Tibial artery (tissue), 4 donors: ENCODE results near the gene AKAP13.

Experiments used
- DNase-seq, 2 donors: peaks; one replicate each; pipeline ENCODE4 v3.0.0-alpha.2; 2019
- H3K27ac ChIP-seq, 2 donors: fragments of 200-600 bp; sonication (generic) in 1 of 2; 1 replicate in 1 of 2; 2 replicates in 1 of 2; pipeline ENCODE4 v1.5.1; 2018 to 2019; ENCODE audit warnings: mild to moderate bottlenecking in 1 of 2
- H3K27me3 ChIP-seq, 2 donors: fragments of 200-600 bp; sonication (generic) in 1 of 2; one replicate each; pipeline versions ENCODE4 v1.5.1 to v1.6.0; 2016 to 2019
- H3K36me3 ChIP-seq, 3 donors: fragments of 200-600 bp; sonication (generic) in 2 of 3; one replicate each; pipeline ENCODE4 v1.5.1; 2016 to 2019; ENCODE audit warnings: mild to moderate bottlenecking in 2 of 3
- H3K4me1 ChIP-seq, 4 donors: fragments of 200-600 bp; sonication (generic) in 2 of 4; 1 replicate in 3 of 4; 2 replicates in 1 of 4; pipeline ENCODE4 v1.5.1; 2016 to 2019
- H3K4me3 ChIP-seq, 2 donors: fragments of 200-600 bp; sonication (generic) in 1 of 2; 1 replicate in 1 of 2; 2 replicates in 1 of 2; pipeline ENCODE4 v1.5.1; 2018 to 2019; ENCODE audit warnings: mild to moderate bottlenecking in 2 of 2
- H3K9me3 ChIP-seq, 3 donors: fragments of 200-600 bp; sonication (generic) in 1 of 3; one replicate each; pipeline ENCODE4 v1.5.1; 2016 to 2019
- intact Hi-C: fragments of 100-400 bp; cut with DNase I; formaldehyde crosslinking; loops from one replicate; pipeline ENCODE4 v1.15.0; 2023; ENCODE audit warnings: low total_unique reads
- TF ChIP-seq, protein P1 (sequence below), 2 experiments: fragments of 200-600 bp in 1 of 2; fragments of 450-650 bp in 1 of 2; IDR thresholded peaks; one replicate each; pipeline ENCODE4 v1.5.1; 2017 to 2019; ENCODE audit warnings: antibody characterized with exemption in 2 of 2, mild to moderate bottlenecking in 1 of 2, moderate library complexity in 1 of 2

AKAP13 gene

DNA sequence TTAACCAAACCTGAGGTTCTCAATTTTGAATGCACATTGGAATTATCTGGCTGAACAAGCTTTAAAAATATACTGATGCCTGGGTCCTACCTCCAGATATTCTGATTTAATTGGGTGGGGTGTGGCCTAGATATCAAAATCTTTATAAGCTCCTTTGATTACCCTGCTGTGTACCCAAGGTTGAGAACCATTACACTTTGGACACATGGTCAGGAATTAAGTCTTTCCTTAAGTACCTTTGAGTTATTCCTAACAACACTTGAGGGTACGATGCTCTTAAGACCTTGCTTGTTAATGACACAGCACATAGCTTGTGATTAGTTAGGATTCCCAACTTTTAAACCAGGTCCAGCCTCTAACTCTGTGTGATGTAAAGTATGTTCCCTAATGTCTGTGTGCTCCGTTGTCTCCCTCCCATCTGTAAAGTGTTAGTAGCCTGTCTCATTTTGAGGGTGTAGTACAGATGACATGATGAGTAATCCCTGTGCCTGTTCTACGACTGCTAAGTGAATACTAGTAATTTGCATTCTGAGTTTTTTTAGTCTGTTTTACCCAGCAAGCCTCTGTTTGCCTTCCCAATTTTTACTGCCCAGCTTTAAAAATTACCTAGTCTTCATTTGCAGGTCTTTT lies 259.5 kb downstream of the AKAP13 start:
- intact Hi-C loops: loop anchor here (10.0 kb wide), 1 partner anchor 65 kb away; no protein-coding TSS in a partner anchor
- H3K4me1 ChIP-seq: peaks cover 0 to 48% (median 23%) of the 10 kb centered on the region in 4 donors
- no peak for DNase-seq
- no peaks in the 10 kb centered on the region for H3K9me3 ChIP-seq
- H3K4me3 ChIP-seq: no peak overlapping the region
- no peaks in the 10 kb centered on the region for H3K27me3 ChIP-seq
- peak overlapping the region; percentile 1 to 12 for H3K27ac ChIP-seq
- peaks cover 0 to 24% (median 11%) of the 10 kb centered on the region in 3 donors for H3K36me3 ChIP-seq
- TF ChIP-seq, protein P1, sequence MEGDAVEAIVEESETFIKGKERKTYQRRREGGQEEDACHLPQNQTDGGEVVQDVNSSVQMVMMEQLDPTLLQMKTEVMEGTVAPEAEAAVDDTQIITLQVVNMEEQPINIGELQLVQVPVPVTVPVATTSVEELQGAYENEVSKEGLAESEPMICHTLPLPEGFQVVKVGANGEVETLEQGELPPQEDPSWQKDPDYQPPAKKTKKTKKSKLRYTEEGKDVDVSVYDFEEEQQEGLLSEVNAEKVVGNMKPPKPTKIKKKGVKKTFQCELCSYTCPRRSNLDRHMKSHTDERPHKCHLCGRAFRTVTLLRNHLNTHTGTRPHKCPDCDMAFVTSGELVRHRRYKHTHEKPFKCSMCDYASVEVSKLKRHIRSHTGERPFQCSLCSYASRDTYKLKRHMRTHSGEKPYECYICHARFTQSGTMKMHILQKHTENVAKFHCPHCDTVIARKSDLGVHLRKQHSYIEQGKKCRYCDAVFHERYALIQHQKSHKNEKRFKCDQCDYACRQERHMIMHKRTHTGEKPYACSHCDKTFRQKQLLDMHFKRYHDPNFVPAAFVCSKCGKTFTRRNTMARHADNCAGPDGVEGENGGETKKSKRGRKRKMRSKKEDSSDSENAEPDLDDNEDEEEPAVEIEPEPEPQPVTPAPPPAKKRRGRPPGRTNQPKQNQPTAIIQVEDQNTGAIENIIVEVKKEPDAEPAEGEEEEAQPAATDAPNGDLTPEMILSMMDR (IDR thresholded peaks at IDR 0.05): no peak

GRCh38 chr15:85642065-85642692 lies 261.8 kb downstream of the AKAP13 start:
- intact Hi-C loops: loop anchor here (10.0 kb wide), 1 partner anchor 63 kb away; no protein-coding TSS in a partner anchor
- peaks cover 0 to 60% (median 25%) of the 10 kb centered on the region in 4 donors for H3K4me1 ChIP-seq

GRCh38 chr15:85642693-85643066 lies 262.3 kb downstream of the AKAP13 start:
- no peaks in the 10 kb centered on the region for H3K9me3 ChIP-seq
- TF ChIP-seq, protein P1 (IDR thresholded peaks at IDR 0.05): peak; percentile 8 to 33
- no peaks in the 10 kb centered on the region for H3K27me3 ChIP-seq
- peak overlapping the region; percentile 24 to 40 for H3K4me3 ChIP-seq
- DNase-seq: peak; percentile 75 to 85
- peak overlapping the region; percentile 86 to 89 for H3K27ac ChIP-seq
- peaks cover 0 to 45% (median 19%) of the 10 kb centered on the region in 3 donors for H3K36me3 ChIP-seq
- intact Hi-C loops: loop anchor here (10.0 kb wide), 1 partner anchor 62 kb away; no protein-coding TSS in a partner anchor
- H3K4me1 ChIP-seq: peaks cover 0 to 60% (median 25%) of the 10 kb centered on the region in 4 donors

More at GRCh38 chr15:85642065-85642692, 261.8 kb downstream of the AKAP13 start:
- Histone ChIP-seq H3K4me3 (peak overlapping the region; percentile 24 to 40), H3K9me3 (no peaks in the 10 kb centered on the region), H3K27me3 (no peaks in the 10 kb centered on the region), H3K27ac (peak overlapping the region; percentile 86 to 89), H3K36me3 (peaks cover 0 to 40% (median 18%) of the 10 kb centered on the region in 3 donors)
- DNase-seq: peak in 1 of 2 donors; percentile 47
- TF ChIP-seq, protein P1 (IDR thresholded peaks at IDR 0.05): no peak

- Histone ChIP-seq H3K4me3 (no peak overlapping the region), H3K36me3 (peaks cover 0 to 29% (median 14%) of the 10 kb centered on the region in 3 donors), H3K9me3 (no peaks in the 10 kb centered on the region), H3K27ac (peak overlapping the region in 1 of 2 donors; percentile 32), H3K27me3 (no peaks in the 10 kb centered on the region), H3K4me1 (peaks cover 0 to 69% (median 35%) of the 10 kb centered on the region in 4 donors)
- intact Hi-C loops: loop anchor here (10.0 kb wide), 1 partner anchor 58 kb away; no protein-coding TSS in a partner anchor
- TF ChIP-seq, protein P1 (IDR thresholded peaks at IDR 0.05): no peak
- DNase-seq: no peak
Observed at GRCh38 chr15:85646538-85647091, 266.2 kb downstream of the AKAP13 start.

DNA sequence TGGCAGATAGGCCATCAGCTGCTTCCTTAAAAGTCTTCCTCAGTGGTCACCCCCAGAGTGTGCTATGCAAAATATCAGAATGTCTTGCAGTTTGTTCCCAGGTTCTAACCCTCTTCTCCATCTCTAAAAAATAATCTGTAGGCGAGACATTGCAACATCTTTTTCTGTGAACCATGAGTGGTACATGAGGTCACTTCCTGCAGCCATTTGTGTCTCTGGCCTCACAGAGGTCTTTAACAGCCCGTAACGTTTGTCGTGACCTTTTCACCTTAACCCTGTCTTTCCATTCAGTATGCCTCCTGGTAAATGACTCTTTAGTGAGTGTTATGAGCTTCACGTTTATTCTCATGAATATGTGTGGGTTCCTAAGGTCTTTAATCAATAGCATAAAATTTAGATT lies 269.0 kb downstream of the AKAP13 start:
- no peaks in the 10 kb centered on the region for H3K9me3 ChIP-seq
- H3K27me3 ChIP-seq: no peaks in the 10 kb centered on the region
- H3K4me3 ChIP-seq: no peak overlapping the region
- H3K27ac ChIP-seq: peak overlapping the region; percentile 45 to 54
- no peak for DNase-seq
- TF ChIP-seq, protein P1 (IDR thresholded peaks at IDR 0.05): no peak
- intact Hi-C loops: loop anchor here (10.0 kb wide), 1 partner anchor 55 kb away; no protein-coding TSS in a partner anchor
- H3K4me1 ChIP-seq: peaks cover 0 to 45% (median 17%) of the 10 kb centered on the region in 4 donors
- H3K36me3 ChIP-seq: peaks cover 3 to 42% (median 24%) of the 10 kb centered on the region in 3 donors
